ENCODE measurements around the gene BACH1.
A peak's percentile ranks its signal among the peaks of the same experiment; 100 is the strongest.
"Not testable (repeated sequence)": the region's sequence is repeated elsewhere in the genome, so short reads cannot be mapped to it uniquely, and the experiment has no call there.

BACH1 gene

DNA sequence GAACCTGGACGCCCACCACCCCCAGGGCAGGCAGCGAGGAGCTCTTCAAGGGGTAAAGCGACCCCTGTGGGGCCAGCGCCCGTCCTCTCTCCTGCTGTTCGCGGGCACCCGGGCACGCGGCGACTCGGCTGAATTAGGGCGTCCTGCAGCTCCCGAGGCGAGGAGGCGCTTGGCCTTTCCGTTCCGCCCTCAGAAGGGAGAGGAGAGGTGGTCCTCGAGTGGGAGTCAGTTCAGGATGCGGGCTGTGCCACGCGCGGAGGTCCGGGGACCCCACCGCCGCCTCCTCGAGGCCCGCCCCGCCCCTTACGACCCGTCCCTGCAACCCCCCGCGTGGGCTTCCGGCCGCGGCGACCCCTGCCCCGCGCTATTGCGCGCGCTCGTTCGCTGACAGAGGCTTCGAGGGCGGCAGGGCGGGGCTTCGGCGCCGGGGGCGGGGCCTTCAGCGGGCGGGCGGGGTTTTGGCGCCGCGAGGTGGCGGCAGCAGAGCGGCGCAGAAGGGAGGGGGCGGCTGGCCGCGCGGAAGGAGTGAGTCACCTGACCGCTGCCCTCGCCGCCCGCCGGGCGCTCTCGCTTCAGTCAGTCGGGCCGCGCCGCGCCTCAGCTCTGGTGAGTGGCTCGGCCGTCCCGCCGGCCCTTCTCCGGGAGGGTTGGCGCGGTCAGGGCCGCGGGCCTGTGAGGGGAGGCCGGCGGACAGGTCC lies at the start of gene BACH1:
TSS of gene BACH1 (plus strand) at position 575 of the 698 bp plus-strand sequence. CDS start 22,359 bp downstream, outside the sequence.
- peak; percentile 95 for DNase-seq

DNA sequence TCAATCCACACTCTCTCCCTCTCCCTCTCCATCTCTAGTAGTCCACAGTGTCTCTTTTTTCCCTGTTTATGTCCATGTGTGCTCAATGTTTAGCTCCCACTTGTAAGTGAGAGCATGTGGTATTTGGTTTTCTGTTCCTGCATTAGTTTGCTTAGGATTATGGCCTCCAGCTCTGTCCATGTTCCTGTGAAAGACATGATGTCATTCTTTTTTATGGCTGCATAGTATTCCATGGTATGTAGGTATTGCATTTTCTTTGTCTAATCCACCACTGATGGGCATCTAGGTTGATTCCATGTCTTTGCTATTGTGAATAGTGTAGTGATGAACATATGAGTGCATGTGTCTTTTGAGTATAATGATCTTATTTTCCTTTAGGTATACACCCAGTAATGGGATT lies 49.4 kb upstream of the BACH1 start:
- DNase-seq, result not testable (repeated sequence)

DNA sequence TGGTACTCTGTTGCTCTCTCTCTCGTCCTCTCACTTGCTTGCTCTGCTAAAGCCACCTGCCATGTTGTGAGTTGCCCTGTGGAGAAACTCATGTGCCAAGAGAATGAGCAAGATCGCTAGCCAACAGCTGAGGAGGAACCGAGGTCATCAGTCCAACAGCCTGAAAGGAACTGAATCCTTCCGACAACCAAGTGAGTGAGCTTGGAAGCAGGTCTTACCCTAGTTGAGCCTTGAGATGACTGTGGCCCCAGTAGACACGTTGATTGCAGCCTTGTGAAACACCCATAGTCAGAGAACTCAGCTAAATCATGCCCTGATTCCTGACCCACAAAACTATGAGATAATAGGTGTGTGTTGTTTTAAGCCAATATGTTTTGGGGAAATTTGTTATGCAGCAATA lies 48.1 kb upstream of the BACH1 start:
- peak; percentile 77 for DNase-seq

DNA sequence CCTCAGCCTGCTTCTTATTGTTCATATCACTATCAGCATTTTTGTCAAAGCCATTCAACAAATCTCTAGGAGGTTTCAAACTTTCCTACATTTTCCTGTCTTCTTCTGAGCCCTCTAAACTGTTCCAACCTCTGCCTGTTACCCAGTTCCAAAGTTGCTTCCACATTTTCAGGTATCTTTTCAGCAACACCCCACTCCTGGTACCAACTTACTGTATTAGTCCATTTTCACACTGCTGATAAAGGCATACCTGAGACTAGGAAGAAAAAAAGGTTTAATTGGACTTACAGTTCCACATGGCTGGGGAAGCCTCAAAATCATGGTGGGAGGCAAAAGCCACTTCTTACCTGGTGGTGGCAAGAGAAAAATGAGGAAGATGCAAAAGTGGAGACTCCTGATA lies 44.9 kb upstream of the BACH1 start:
- DNase-seq, result not testable (repeated sequence)

DNA sequence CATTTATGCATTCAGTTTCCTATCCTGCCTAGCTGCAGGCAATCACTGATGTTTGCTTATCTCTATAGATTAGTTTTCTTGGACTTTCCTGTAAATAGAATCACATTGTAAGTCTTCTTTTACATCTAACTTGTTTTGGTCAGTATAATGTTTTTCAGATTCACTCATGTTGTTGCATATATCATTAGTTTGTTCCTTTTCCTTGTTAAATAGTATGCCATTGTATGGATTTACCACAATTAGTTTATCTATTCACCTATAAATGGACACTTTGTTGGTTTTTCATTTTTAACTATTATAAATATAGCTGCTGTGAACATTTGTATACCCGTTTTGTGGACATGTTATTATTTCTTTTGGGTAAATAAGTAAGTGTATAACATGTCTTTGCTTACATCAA lies 44.2 kb upstream of the BACH1 start:
- no peak for DNase-seq

DNA sequence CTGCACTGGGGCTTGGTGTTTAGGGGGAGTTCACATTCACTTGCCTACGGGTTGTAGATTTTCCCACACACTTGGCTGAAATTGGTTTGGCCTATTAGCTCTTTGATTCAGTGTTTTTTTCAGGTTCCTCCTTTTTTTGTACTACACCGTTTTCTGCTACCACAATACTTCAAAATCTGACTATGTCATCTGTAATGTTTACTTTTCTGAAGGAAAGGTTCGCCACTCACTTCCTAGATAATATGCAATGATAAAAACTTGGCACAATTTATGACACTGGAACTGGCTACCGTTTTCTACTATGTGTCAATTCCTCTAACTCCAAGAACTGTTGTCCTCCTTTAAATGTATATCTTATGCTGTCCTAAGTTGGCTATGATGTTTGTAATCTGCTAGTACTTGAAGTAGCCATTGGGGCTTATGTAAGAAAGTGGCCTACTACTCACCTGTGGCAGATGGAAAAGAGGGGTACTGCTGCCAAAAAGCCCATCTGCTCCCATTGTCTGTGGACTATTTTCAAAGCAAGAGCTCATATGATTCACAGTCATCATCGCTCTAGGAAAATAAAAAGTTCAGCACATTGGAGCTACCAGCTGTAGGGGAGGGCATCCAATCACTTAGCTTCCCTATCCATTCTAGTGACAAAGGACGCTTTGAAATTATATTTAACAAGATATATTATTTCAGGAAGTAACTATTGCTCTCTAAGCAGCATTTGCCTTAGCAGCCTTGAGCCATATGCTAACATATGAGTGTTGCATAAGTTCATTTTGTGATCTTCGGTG lies 42.4 kb upstream of the BACH1 start:
- DNase-seq, result peak; percentile 71

DNA sequence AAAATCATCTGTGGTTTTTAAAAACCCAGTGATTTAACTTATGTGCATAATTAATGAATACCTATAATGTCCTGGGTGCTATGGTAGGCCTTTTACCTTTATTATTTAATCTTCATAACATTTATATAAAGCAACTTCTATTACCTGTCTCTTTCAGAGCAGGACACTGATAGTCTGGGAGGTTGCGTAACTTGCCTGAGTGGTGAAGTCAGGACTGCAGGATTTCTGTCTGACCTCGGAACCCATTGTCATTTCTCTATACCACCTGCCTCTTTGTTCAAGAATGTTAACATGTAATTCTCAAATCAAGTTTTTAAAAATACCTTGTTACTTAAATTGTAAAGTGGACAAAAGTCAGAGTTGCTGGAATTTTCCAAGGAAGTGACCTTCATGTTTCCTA lies 41.0 kb upstream of the BACH1 start:
- no peak for DNase-seq

DNA sequence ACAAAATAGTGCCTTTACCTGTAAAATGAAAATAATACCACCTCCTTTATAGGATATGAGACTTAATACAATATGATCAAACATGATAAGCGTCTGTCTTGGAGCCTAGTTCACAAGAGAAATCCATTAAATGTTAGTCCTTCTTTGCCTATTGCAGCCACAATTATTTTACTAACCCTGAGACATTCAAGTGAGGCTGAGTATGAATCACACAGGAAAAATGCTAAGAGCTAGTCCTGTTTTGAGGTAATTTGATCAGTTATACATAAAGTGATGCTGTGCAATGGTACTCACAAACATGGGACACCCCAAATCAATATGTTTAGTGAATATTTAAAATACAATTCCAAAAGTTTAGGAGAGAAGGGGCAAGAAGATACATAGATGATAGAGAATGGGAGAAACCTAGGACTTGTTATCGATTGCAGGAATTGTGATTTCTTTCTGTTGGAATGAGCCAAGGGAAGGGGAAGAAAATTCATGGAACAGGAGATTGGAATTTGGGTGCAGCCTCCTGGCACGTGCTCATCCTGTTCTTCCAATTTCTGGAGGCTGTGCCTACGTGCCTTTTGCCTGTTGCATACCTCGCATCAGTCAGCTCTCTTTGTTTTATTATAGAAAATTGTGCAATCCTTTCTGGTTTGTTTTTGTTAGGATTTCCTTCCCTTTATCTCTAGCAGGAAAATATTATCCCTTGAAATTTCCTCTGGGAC lies 39.9 kb upstream of the BACH1 start:
- no peak for DNase-seq

DNA sequence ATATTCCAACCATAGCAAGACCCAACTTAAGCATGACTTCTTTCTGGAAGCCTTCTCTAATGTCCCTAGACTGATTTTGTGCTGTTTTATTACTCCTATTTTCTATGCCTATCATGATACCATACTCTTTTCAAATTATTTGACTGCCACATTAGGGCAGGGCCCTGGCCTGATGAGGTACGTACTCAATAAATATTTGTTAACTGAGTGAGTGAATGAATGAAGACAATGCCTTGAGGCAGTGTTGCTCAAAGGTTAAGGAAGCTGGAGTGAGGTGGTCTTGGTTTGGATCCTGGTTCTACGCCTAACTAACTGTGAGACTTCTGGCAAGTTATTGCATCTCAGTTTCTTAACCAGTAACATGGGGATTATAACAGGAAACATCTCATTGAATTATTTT lies 38.3 kb upstream of the BACH1 start:
- DNase-seq, result no peak

DNA sequence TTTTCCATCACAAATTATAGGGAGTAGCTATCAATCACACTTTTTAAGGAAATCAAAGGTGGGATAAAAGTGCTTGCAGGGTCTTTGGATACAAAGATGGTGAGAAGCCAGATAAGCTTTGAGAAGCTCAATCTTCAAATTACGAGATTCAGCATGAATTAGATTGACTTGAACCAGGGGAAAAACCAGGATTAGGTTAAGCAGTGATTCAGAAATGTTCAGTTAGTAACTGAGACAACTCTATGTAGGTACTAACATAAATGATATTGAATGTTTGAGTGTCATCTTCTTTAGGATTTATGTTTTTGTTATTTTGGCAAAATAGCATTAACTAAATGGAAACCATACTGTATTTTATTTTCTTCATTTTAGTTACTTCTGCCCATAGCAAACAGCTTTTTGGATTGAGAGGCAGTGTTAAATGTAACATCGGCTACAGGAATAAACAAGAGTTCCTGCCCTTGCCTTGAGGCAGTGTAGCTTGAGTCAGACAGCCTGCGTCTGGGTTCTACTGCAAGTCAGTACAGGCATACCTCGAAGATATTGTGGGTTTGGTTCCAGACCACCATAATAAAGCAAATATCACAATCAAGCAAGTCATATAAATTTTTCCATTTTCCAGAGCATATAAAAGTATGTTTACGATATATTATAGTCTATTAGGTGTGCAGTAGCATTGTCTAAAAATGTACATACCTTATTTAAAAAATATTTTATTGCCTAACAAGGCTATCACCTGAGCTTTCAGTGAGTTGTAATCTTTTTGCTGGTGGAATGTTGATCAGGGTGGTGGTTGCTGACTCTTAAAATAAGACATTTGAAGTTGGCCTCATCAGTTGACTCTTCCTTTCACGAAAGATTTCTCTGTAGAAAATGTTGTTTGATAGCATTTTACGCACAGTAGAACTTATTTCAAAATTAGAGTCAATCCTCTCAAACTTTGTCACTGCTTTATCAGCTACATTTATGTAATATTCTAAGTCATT lies 36.9 kb upstream of the BACH1 start:
- no peak for DNase-seq

DNA sequence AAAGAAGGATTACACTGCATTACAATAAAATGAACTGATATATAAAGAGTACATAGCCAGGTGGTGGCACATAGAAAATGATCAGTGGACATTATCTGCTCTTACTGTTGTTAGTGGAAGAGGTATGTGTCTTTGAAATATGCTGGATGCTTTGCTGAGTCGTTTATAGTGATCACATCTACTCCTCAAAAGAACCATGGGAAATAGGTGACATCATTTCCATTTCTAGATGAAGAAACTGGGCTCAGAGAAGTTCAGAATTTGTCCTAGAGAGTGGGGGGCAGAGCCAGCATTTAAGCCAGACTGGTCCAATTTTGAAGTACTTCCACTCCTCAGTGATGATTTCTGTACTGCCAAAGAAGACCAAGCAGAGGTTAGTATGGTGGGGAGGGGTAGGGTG lies 34.0 kb upstream of the BACH1 start:
- DNase-seq, result peak; percentile 38

DNA sequence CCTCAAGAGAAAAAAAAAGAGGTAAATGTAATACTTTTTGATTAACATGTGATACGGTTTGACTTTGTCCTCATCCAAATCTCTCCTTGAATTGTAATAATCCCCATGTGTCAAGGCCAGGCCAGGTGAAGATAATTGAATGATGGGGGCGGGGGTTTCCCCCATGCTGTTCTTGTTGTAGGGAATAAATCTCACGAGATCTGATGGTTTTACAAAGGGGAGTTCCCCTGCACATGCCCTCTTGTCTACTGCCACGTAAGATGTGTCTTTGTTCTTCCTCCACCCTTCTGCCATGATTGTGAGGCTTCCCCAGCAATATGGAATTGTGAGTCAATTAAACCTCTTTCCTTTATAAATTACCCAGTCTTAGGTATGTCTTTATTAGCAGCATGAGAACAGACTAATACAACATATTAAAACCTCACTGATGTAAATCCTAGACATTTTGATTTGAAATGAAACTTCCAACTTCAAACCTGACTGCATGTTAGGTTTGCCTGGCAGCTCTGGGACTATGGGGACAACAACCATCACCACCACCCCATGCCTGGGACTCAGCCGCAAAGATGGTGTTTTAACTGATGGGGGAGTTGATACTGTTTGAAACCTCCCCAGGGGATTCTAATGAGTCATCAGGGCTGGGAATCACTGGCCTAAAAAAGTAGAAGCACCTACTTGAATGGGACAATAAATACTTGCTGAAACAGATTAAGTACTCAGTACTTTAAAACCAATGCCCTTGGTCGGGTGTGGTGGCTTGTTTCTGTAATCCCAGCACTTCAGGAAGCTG lies 32.8 kb upstream of the BACH1 start:
- DNase-seq, result no peak

DNA sequence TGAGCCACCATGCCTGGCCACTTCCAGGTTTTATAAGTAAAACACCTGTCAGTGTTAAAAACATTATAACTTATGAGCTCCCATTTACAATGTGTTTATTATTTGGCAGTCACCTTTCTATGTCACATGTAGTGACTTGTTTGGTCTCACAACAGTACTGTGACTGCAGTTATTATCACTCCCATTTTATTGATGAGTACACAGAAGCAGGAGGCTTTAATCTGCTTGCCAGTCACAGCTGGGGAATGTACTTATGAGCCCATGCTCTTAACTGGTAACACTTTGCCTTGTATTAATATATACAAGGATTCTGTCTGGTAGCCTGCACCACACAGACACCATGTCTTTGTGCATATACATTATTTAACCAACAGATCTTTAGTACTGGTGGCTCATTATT lies 31.1 kb upstream of the BACH1 start:
- DNase-seq, result no peak

DNA sequence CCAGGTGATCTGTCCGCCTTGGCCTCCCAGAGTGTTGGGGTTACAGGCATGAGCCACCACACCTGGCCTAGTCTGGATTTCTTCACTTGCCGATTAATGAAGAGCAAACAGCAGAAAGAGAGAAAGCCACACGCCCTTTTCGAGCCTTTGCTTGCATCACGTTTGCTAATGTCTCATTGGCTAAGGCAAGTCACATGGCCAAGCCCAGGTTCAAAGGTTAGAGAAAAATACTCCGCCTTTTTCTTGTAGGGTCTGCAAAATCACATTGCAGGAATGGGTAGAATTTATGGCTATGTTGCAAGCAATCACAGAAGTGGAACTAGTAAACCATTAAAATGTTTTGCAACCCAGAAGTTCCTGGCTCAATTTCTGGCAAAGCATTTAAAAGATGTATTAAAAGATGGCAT lies 26.8 kb upstream of the BACH1 start:
- DNase-seq, result peak; percentile 48

DNA sequence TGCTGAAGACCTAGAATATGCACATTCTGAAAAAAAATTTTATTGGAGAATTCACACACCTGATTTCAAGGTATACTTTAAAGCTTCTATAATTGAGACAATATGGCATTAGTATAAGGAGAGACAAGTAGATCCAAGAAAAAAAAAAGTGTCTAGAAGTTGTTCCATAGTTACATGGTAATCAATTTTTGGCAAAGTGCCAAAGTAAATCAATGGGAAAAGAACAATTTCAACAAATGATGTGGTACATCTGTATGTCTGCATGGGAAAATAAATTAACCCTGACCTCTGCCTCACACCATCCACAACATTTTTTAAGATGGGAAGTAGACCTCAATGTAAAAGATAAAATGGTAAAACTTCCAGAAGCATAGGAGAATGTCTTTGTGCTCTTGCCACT lies 21.3 kb upstream of the BACH1 start:
- DNase-seq, result no peak

DNA sequence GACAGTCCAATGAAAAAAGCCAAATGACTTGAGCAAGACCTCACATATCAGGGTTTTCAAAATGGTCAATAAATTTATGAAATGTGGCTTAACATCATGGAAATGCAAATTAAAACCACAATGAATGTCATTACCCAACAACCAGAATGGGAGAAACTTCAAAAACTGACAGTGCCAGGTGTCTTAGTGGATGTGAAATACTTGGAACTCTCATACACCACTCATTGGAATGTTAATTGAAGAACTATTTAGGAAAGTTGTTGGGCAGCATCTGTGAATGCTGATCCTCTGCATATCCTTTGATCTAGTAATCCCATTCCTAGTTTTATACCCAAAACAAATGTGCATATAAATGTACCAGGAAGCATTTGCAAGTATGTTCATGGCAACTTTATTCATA lies 19.2 kb upstream of the BACH1 start:
- DNase-seq, result no peak

DNA sequence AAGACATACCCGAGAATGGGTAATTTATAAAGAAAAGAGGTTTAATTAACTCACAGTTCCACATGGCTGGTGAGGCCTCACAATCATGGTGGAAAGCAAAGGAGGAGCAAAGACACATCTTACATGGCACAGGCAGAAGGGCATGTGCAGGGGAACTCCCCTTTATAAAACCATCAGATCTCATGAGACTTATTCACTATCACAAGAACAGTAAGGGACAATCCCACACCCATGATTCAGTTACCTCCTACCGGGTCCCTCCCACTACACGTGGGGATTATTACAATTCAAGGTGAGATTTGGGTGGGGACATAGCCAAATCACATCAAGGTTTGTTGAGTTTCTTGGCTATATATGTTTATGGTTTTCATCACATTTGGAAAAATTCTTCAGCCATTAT lies 16.9 kb upstream of the BACH1 start:
- peak; percentile 32 for DNase-seq

DNA sequence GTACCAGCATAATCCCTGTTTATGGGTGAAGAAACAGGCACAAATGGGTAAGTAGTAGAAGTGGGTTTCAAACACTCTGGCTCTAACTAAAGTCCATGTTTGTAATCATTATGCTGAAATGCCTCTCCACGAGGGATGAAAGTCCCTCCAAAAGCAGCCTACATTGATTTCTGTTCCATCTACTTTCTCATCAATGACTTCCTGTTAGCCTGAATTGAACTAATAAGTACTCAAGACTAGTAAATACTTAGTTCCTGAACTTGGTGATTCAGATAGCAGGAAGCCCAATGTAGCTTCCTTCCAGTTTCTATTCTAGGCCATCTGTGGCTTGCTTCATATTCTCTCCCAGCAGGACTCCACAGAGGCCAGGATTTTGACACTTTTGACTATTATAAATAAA lies 11.3 kb upstream of the BACH1 start:
- peak; percentile 88 for DNase-seq

DNA sequence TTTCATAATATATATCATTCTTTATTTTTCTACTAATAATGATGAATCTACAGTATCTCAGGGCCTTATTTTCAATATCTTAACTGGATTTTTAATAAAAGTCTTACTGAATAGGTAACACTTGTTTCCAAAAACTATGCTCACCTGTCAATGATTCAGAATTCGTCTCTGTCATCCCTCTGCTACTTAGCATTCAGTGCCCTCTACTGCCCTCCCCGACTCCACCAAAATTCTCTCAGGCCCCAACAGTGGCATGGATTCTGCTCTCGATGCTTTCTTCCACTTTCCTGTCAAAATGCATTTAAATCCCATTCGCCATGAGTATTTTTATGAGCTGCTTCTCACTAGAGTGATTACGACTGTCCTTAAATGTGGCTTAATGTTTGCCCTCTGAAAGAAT lies 10.5 kb upstream of the BACH1 start:
- no peak for DNase-seq

DNA sequence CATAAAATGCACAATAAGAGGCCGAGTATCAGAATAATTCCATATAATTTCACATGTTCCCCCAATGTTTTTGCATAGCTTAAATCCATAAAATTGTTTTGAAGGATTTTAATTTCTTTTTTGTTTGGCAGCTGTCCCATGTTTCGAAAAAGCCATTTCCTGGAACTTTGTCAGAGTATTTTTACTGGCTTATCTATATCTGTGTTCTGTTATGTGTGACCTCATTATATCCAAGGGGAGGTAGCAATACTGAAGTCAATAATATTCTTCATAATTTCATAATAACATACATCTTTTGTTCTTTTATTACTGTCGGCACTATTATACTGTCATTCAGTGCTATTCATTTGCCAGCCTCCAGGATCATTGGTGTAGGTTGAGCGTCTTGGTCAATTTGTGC lies 9.4 kb upstream of the BACH1 start:
- DNase-seq, result no peak

DNA sequence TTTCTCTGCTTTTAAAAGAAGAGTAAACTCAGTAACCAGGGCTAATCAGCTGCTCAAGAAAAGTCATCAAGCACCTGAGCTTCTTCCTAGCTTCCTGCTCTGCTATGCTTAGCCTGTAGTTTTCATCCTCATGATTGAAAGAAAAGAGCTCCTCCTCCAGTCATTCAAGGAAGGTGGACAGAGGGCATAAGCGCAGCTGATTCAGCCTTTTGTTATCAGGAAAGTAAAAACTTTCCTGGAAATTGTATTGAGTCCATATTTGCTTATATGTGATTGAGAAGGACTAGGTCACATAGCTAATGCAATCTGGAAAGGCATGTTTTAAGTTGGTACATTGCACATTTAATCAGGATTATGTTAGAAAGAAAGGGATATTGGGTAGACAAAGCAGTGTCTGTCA lies 8.5 kb upstream of the BACH1 start:
- no peak for DNase-seq

DNA sequence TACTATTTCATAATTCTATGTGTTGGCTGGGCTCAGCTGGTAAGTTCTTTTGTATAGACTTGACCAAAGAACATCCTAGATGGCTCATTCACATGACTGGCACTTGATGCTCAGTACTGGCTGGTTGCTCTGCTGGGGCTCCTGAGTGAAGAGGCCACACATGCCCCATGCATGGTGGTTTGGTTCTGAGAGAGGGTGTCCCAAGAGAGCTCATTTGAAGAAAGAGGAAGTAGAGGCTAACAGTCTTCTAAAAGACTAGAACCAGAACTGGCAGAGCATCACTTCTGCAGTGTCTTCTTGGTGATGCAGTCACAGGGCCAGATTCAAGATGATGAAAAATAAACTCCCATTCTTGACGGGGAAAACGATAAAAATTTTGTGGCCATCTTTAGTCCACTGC lies 5.2 kb upstream of the BACH1 start:
- DNase-seq, result peak; percentile 61

Measured in inflammatory macrophage treated with lipopolysaccharide for 4 hours (primary cell).